Activated naive CD8-positive, alpha-beta T cell treated with anti-CD3 and anti-CD28 coated beads for 36 hours (primary cell): ENCODE data around the gene GOSR1. TPM values are rescaled to one million over a fixed set of nuclear protein-coding genes. Genes with fewer than 3 reads are reported as not detected.
"Not testable (repeated sequence)": the region's sequence is repeated elsewhere in the genome, so short reads cannot be mapped to it uniquely, and the experiment has no call there.

ENCODE experiments used
- DNase-seq: peaks from one replicate; pipeline ENCODE4 v3.0.0; 2021
- H3K27ac Mint-ChIP-seq: one replicate; pipeline ENCODE4 v1.8.0; 2022; ENCODE audit warnings: mild to moderate bottlenecking, moderate library complexity, mixed read lengths
- H3K27me3 Mint-ChIP-seq: one replicate; pipeline ENCODE4 v1.8.0; 2022; ENCODE audit warnings: mild to moderate bottlenecking, mixed read lengths
- H3K36me3 Mint-ChIP-seq: one replicate; pipeline ENCODE4 v1.8.0; 2021; ENCODE audit warnings: mild to moderate bottlenecking, mixed read lengths
- H3K4me1 Mint-ChIP-seq: one replicate; pipeline ENCODE4 v1.8.0; 2021; ENCODE audit warnings: mixed read lengths
- H3K4me3 Mint-ChIP-seq: one replicate; pipeline ENCODE4 v1.8.0; 2022; ENCODE audit warnings: mild to moderate bottlenecking, moderate library complexity, mixed read lengths
- H3K9me3 Mint-ChIP-seq: one replicate; pipeline ENCODE4 v1.8.0; 2022; ENCODE audit warnings: mixed read lengths
- total RNA-seq, 2 experiments: library from RNA; stranded (reverse); gene quantifications; one replicate each; pipeline ENCODE4 v1.2.3, GENCODE V29; 2021

The GOSR1 gene
- total RNA-seq, 2 experiments from 2014 or later: 44.9 to 47.0 TPM

DNA sequence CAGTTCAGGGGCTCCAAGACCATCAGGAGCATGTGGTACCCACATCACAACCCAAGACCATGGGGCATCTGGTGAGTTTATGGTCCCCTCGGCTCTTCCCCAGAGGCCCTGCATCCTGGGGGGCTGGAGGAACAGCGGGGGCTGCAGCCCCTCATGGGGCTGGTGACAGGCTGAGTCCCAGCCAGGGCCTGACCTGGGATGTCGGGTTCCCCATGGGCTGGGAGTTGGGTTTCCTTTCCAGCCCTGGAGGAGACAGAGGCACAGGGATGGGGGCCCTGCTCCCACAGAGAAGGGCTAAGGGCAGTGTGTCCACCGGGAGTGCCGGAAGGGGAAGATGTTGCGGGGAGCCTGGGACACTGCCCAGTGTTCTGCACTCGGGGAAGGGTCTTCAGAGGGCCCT, 82.4 kb downstream of the GOSR1 start:
- no peaks in the 10 kb centered on the region for H3K9me3 Mint-ChIP-seq
- no peak overlapping the region for H3K27ac Mint-ChIP-seq
- no peaks in the 10 kb centered on the region for H3K27me3 Mint-ChIP-seq
- peaks cover 6% of the 10 kb centered on the region for H3K4me1 Mint-ChIP-seq
- H3K4me3 Mint-ChIP-seq: no peak overlapping the region
- DNase-seq: no peak
- no peaks in the 10 kb centered on the region for H3K36me3 Mint-ChIP-seq

DNA sequence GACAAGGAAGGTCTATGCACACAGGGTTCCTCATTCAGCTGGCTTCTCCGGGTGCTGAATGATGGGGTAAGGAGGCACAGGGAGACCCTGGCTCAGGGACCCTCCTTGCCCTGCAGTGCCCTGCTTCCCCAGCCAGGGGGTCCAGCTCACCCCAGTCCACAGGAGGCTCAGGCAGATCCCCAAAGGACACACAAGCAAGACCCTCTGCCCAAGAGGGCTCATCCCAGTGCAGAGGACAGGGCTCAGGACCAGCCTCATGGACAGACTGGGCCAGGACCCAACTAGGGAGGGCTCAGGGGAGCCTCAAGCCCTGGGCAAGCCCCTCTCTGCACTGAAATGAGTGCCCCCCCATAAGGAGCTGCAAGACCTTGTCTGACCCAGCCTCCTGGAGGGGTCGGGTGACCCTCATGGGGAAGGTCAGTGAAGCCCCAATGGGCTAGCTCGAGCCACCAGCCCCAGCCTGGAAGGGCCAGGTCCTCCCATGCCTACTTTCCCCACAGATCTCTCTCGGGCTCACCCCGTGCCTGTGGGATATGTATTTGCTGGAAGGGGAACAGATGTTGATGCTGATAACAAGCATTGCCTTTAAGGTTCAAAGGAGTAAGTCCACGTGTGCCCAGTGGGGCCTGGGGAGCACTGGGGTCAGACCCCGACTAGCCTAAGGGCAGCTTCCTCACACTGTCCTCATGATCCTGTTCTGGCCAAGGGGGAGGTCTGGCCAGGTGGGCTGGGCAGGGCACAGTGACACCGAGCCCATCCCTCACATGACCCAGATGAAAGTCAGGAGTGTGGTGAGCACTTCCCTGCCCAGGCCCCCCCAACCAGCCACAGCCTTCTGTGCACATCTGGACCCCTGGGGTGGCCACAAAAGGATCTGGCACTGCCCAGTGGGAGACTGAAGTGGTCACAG, 83.2 kb downstream of the GOSR1 start:
- not testable (repeated sequence) for H3K9me3 Mint-ChIP-seq, H3K36me3 Mint-ChIP-seq, H3K4me1 Mint-ChIP-seq, H3K27me3 Mint-ChIP-seq, DNase-seq, H3K27ac Mint-ChIP-seq, H3K4me3 Mint-ChIP-seq

- not testable (repeated sequence) for DNase-seq, H3K27me3 Mint-ChIP-seq, H3K36me3 Mint-ChIP-seq, H3K4me3 Mint-ChIP-seq, H3K27ac Mint-ChIP-seq, H3K9me3 Mint-ChIP-seq, H3K4me1 Mint-ChIP-seq
Measured at GRCh38 chr17:30561766-30562165, 84.6 kb downstream of the GOSR1 start.

GRCh38 chr17:30563131-30563904, 86.1 kb downstream of the GOSR1 start:
- H3K27ac Mint-ChIP-seq, H3K4me1 Mint-ChIP-seq, H3K27me3 Mint-ChIP-seq, H3K9me3 Mint-ChIP-seq, DNase-seq, H3K36me3 Mint-ChIP-seq, H3K4me3 Mint-ChIP-seq: not testable (repeated sequence)

DNA sequence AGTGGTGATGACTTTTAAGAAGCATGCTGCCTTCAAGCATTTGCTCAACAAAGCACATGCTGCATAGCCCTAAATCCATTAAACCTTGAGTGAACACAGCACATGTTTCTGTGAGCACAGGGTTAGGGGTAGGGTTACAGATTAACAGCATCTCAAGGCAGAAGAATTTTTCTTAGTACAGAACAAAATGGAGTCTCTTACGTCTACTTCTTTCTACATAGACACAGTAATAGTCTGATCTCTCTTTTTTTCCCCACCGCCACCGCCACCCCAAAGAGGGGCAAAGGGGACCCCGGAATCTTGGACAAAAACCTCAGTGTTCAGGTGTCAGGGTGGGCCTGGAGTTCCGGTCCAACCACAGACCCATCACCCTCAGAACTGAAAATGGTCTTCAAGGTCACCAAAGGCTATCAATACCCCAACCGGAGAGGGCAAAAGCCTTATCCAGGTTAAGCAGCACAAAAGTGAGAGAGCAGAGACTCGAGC, 86.7 kb downstream of the GOSR1 start:
- not testable (repeated sequence) for H3K27ac Mint-ChIP-seq, H3K4me3 Mint-ChIP-seq, DNase-seq, H3K27me3 Mint-ChIP-seq, H3K36me3 Mint-ChIP-seq, H3K9me3 Mint-ChIP-seq, H3K4me1 Mint-ChIP-seq

- not testable (repeated sequence) for H3K27me3 Mint-ChIP-seq, H3K4me1 Mint-ChIP-seq, H3K36me3 Mint-ChIP-seq, H3K9me3 Mint-ChIP-seq, H3K4me3 Mint-ChIP-seq, H3K27ac Mint-ChIP-seq, DNase-seq
Measured at GRCh38 chr17:30564422-30565072, 87.3 kb downstream of the GOSR1 start.

GRCh38 chr17:30565073-30565935, 88.1 kb downstream of the GOSR1 start:
- H3K4me1 Mint-ChIP-seq: no peaks in the 10 kb centered on the region
- H3K27ac Mint-ChIP-seq: no peak overlapping the region
- no peaks in the 10 kb centered on the region for H3K9me3 Mint-ChIP-seq
- DNase-seq: no peak
- no peaks in the 10 kb centered on the region for H3K27me3 Mint-ChIP-seq
- no peaks in the 10 kb centered on the region for H3K36me3 Mint-ChIP-seq
- H3K4me3 Mint-ChIP-seq: no peak overlapping the region

DNA sequence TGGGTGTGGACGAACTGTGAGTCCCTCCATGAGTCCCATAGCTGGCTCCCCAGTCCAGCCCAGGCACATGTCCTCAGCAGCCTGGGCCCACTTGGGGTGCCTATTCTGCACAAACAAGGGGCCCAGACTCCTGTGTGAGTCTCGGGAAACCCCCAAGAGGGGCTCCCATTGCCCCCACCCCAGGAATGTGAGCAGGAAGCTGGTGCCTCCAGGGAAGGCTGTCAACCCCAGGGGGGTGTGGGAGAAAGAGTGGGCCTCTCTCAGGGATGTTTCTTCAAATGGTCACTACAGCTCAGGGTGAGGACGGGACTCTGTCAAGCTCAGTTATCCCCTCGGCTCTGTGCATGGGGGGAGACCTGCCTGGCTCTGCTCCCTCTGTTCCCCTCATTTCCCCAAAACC, 88.9 kb downstream of the GOSR1 start:
- H3K27me3 Mint-ChIP-seq, DNase-seq, H3K27ac Mint-ChIP-seq, H3K4me1 Mint-ChIP-seq, H3K36me3 Mint-ChIP-seq, H3K9me3 Mint-ChIP-seq, H3K4me3 Mint-ChIP-seq: not testable (repeated sequence)

GRCh38 chr17:30566516-30567225, 89.5 kb downstream of the GOSR1 start:
- not testable (repeated sequence) for H3K9me3 Mint-ChIP-seq, H3K4me1 Mint-ChIP-seq, DNase-seq, H3K4me3 Mint-ChIP-seq, H3K27me3 Mint-ChIP-seq, H3K27ac Mint-ChIP-seq, H3K36me3 Mint-ChIP-seq

DNA sequence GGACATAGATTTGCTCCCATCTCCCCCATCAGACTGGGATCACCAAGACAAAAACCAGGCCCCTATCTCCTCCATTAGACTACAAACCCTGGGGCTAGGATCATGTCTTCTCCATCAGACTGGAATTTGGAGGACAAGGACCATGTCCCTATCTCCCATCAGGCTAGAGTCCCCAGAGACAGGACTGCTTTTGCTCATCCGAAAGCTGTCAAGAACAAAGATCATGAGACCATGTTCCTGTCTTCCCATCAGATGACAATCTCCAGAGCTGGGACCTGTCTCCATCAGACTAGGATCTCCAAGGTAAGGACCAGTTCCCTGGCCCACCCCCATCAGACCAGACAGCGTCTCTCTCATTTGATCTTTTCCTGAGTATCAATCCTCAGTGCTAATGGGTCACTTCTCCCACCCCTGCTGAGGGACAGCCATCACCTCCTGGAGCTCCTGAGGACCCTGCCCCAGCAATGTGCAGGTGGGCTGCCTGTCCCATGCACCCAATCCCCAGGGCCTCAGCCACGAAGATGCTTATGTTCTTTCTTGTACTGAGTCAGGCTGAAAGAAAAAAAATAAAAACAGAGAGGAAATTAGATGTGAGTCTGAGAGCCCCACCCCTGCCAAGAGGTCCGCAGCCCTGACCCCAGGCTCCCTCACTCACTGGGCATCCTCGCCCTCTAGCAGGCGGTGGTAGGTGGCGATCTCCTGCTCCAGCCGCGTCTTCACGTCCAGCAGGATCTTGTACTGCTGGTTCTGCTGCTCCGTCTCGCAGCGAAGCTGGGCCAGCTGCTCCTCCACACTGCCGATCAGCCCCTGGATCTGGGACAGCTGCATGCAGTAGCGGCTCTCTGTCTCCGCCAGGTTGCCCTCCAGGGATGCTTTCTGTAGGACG, 90.3 kb downstream of the GOSR1 start:
- Mint-ChIP-seq H3K4me1 (no peaks in the 10 kb centered on the region), H3K27ac (no peak overlapping the region), H3K9me3 (no peaks in the 10 kb centered on the region), H3K4me3 (no peak overlapping the region), H3K36me3 (no peaks in the 10 kb centered on the region), H3K27me3 (no peaks in the 10 kb centered on the region)
- DNase-seq: no peak

GRCh38 chr17:30568117-30568430, 90.9 kb downstream of the GOSR1 start:
- Mint-ChIP-seq H3K27ac (no peak overlapping the region), H3K36me3 (no peaks in the 10 kb centered on the region), H3K9me3 (no peaks in the 10 kb centered on the region), H3K4me1 (no peaks in the 10 kb centered on the region), H3K4me3 (no peak overlapping the region), H3K27me3 (no peaks in the 10 kb centered on the region)
- no peak for DNase-seq

DNA sequence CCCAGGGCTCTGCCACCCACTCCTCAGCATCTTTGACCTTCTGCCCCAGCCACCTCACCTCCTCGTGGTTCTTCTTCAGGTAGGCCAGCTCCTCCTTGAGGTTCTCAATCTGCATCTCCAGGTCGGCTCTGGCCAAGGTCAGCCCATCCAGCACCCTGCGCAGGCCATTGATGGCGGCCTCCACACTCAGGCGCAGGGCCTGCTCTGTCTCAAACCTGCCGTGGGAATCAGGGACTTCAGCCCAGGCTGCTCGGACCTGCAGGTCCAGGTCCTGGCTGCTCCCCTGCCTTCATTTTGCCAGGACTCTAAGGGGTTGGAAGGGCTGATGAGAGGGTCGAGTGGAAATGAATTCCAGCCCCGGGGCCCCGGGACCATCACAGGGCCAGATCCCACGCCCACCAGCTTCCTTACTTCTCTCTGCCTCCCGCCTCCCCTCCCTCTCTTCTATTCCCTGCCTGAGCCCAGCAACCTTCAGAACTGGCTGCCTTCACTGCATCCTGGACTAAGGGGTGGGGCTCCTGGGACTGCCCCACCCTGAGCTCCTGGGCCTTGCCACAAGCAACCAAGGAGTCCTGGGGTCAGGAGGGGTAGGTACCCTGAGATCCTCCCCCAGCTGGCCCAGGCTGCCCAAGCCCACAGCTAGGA, 92.4 kb downstream of the GOSR1 start:
- DNase-seq, H3K4me3 Mint-ChIP-seq, H3K27ac Mint-ChIP-seq, H3K9me3 Mint-ChIP-seq, H3K27me3 Mint-ChIP-seq, H3K4me1 Mint-ChIP-seq, H3K36me3 Mint-ChIP-seq: not testable (repeated sequence)

GRCh38 chr17:30570191-30570590, 93.0 kb downstream of the GOSR1 start:
- H3K36me3 Mint-ChIP-seq: no peaks in the 10 kb centered on the region
- no peak for DNase-seq
- no peaks in the 10 kb centered on the region for H3K9me3 Mint-ChIP-seq
- H3K4me1 Mint-ChIP-seq: no peaks in the 10 kb centered on the region
- H3K27me3 Mint-ChIP-seq: no peaks in the 10 kb centered on the region
- H3K27ac Mint-ChIP-seq: no peak overlapping the region
- H3K4me3 Mint-ChIP-seq: no peak overlapping the region
